ENCODE data around the gene ITGA4.

Gene ITGA4

GRCh38 chr2:181484851-181485637, 27.9 kb downstream of the ITGA4 start:
- in situ Hi-C loops (cut with MboI; ENCODE audit: low sequenced_read_pairs), result no loop called here

GRCh38 chr2:181485638-181485946, 28.4 kb downstream of the ITGA4 start:
- in situ Hi-C loops (cut with MboI; ENCODE audit: low sequenced_read_pairs), result no loop called here

- in situ Hi-C loops (cut with MboI; ENCODE audit: low sequenced_read_pairs), result no loop called here
Observed at GRCh38 chr2:181499231-181499630, 42.0 kb downstream of the ITGA4 start.

- in situ Hi-C loops (cut with MboI; ENCODE audit: low sequenced_read_pairs), result no loop called here
Observed at GRCh38 chr2:181500201-181500600, 43.0 kb downstream of the ITGA4 start.

- in situ Hi-C loops (cut with MboI; ENCODE audit: low sequenced_read_pairs), result no loop called here
Observed at GRCh38 chr2:181515719-181516118, 58.5 kb downstream of the ITGA4 start.

- in situ Hi-C loops (cut with MboI; ENCODE audit: low sequenced_read_pairs), result no loop called here
Observed at GRCh38 chr2:181516992-181517391, 59.8 kb downstream of the ITGA4 start.

- in situ Hi-C loops (cut with MboI; ENCODE audit: low sequenced_read_pairs), result no loop called here
Observed at GRCh38 chr2:181517685-181518301, 60.6 kb downstream of the ITGA4 start.

- in situ Hi-C loops (cut with MboI; ENCODE audit: low sequenced_read_pairs), result no loop called here
Observed at GRCh38 chr2:181520253-181520652, 63.1 kb downstream of the ITGA4 start.

- in situ Hi-C loops (cut with MboI; ENCODE audit: low sequenced_read_pairs), result no loop called here
Observed at GRCh38 chr2:181523756-181524155, 66.6 kb downstream of the ITGA4 start.

GRCh38 chr2:181526014-181526413, 68.8 kb downstream of the ITGA4 start:
- in situ Hi-C loops (cut with MboI; ENCODE audit: low sequenced_read_pairs), result loop anchor here (25.0 kb wide), 1 partner anchor 186 kb away; no protein-coding TSS in a partner anchor

- in situ Hi-C loops (cut with MboI; ENCODE audit: low sequenced_read_pairs), result loop anchor here (25.0 kb wide), 1 partner anchor 185 kb away; no protein-coding TSS in a partner anchor
Observed at GRCh38 chr2:181527058-181527457, 69.9 kb downstream of the ITGA4 start.

- in situ Hi-C loops (cut with MboI; ENCODE audit: low sequenced_read_pairs), result loop anchor here (25.0 kb wide), 1 partner anchor 184 kb away; no protein-coding TSS in a partner anchor
Observed at GRCh38 chr2:181528441-181528840, 71.3 kb downstream of the ITGA4 start.

GRCh38 chr2:181536730-181537129, 79.5 kb downstream of the ITGA4 start:
- in situ Hi-C loops (cut with MboI; ENCODE audit: low sequenced_read_pairs), result loop anchor here (25.0 kb wide), 1 partner anchor 176 kb away; no protein-coding TSS in a partner anchor

GRCh38 chr2:181540421-181540820, 83.2 kb downstream of the ITGA4 start:
- in situ Hi-C loops (cut with MboI; ENCODE audit: low sequenced_read_pairs), result loop anchor here (25.0 kb wide), 1 partner anchor 172 kb away; no protein-coding TSS in a partner anchor

- in situ Hi-C loops (cut with MboI; ENCODE audit: low sequenced_read_pairs), result loop anchor here (25.0 kb wide), 1 partner anchor 170 kb away; no protein-coding TSS in a partner anchor
Observed at GRCh38 chr2:181542170-181542569, 85.0 kb downstream of the ITGA4 start.

GRCh38 chr2:181546086-181546485, 88.9 kb downstream of the ITGA4 start:
- in situ Hi-C loops (cut with MboI; ENCODE audit: low sequenced_read_pairs), result loop anchor here (25.0 kb wide), 1 partner anchor 166 kb away; no protein-coding TSS in a partner anchor

- in situ Hi-C loops (cut with MboI; ENCODE audit: low sequenced_read_pairs), result no loop called here
Observed at GRCh38 chr2:181552808-181553207, 95.6 kb downstream of the ITGA4 start.

GRCh38 chr2:181553244-181553643, 96.1 kb downstream of the ITGA4 start:
- in situ Hi-C loops (cut with MboI; ENCODE audit: low sequenced_read_pairs), result no loop called here

- in situ Hi-C loops (cut with MboI; ENCODE audit: low sequenced_read_pairs), result no loop called here
Observed at GRCh38 chr2:181554061-181554830, 97.1 kb downstream of the ITGA4 start.

GRCh38 chr2:181558371-181558770, 101.2 kb downstream of the ITGA4 start:
- in situ Hi-C loops (cut with MboI; ENCODE audit: low sequenced_read_pairs), result no loop called here

- in situ Hi-C loops (cut with MboI; ENCODE audit: low sequenced_read_pairs), result no loop called here
Observed at GRCh38 chr2:181563101-181563692, 106.0 kb downstream of the ITGA4 start.
